Measurements from ENCODE around the gene SCFD2.
"Not testable (repeated sequence)": the region's sequence is repeated elsewhere in the genome, so short reads cannot be mapped to it uniquely, and the experiment has no call there.

SCFD2 gene

DNA sequence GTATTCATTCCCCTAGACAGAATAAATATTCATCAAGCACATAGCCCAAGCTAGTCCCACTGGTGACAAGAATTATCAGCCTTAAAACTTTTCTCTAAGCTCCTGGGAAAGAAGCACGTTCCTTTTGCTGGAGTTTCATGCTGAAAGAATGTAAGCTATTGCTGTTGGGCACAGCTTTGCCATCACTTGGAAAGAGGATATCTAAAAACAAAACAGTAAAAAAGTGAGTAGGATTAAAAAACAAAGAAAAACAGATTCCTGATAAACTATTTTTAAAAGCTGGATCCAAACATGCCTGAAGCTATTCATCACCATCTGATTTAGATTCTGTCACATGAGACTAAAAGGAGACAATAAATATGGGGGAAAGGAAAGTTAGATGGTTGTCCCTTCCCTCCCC is 176.8 kb downstream of the SCFD2 start:
- no peak for DNase-seq (ENCODE audit: low read depth)

DNA sequence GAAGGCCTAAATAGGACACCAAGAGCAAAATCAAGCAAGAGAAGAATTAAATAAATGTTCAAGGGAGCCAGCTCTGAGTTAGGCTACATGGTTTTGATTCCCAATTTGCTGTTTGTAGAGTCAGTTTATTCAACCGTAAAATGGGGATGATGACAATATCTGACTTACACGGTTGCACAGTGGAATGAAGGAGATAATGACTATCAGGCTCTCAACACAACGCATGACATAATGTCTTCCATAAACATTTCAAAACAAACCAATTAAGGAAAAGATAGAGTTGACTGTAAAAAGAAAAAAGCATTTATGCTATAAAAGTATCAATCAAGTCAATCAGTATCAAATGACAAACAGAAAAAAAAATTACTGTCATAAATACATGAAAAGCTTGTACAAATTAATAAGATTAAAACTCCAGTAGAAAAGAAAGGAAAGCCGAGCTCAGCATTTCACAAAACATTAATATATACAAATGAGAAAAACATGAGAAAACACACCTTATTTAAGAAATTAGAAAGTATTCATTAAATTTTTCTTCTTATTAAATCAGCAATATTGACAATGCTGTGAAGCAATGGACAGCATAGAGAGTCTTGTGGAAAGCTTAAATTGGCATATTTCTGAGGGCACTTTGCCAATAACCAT is 179.0 kb downstream of the SCFD2 start:
- DNase-seq (ENCODE audit: low read depth): no peak

DNA sequence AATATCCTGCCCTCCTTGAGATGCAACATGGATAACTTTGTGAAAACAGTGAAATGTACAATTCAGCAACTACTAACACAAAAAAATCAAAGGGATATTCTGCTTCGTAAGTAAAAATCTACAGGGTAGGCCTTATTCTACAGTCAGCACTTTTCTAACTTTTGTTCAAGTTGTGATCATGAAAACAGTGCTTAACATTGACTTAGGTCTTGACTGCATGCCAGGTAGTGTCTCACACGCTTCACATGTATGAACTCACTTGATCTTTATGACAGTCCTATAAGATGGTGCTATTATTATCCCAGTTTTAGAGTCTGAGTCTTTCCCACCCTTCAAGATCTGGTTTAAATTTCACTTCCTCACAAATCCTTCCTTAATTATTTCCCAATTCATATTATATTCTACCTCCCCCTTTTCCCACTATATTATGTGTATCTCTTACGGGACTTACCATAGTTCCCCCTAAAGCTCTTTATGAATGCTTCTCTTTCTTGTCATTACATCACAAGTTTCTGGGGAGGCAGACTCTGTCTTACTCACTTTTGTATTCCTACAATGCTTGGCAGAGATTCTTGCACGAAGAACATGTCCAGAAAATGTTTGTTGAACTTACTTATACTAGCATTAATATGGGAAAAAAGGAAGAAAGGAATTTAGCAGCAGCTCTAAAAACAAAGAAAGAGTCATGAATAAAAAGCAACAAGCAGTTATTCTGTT is 179.8 kb downstream of the SCFD2 start:
- no peak for DNase-seq (ENCODE audit: low read depth)

DNA sequence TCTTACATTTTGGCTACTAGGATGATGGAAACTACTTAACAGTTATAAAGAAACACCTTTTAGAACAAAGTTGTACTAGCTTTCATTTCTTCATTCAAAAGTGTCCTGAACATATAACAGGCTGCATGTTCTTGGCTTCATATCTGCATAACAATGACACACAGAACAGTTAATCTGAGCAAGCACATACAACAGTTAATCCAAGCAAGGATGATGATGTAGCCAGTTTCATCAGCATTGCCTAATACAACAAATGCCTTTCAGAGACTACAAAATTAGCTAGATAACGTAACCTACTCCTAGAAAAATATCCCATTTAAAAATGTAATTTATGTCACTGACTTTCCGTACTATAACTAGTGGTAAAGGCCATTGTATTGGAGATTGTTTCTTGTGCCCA is 182.1 kb downstream of the SCFD2 start:
- DNase-seq (ENCODE audit: low read depth): no peak

DNA sequence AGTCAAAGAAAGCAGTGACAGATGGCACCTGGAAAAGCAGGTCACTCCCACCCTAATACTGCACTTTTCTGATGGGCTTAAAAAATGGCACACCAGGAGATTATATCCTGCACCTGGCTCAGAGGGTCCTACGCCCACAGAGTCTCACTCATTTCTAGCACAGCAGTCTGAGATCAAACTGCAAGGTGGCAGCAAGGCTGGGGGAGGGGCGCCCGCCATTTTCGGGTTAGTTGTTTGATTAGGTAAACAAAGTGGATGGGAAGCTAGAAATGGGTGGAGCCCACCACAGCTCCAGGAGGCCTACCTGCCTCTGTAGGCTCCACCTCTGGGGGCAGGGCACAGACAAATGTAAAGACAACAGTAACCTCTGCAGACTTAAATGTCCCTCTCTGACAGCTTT is 188.1 kb downstream of the SCFD2 start:
- not testable (repeated sequence) for DNase-seq (ENCODE audit: low read depth)

DNA sequence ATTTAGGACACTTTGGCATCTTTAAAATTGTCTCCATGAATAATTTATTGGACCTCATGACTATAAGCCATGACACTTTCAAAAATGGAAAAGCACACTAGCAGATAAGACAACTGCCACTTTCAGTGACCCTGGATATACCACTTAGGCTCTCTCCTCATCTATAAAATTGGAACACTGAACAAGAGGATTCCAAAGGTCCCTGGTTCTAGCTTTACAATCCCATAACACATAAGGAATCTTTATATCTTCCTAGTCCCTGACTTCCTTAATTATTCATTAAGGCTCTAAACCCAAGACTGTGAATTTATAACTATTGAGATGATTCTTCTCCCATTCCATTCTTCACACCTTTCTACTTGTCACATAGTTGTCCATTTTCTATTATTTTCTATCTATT is 190.2 kb downstream of the SCFD2 start:
- no peak for DNase-seq (ENCODE audit: low read depth)

DNA sequence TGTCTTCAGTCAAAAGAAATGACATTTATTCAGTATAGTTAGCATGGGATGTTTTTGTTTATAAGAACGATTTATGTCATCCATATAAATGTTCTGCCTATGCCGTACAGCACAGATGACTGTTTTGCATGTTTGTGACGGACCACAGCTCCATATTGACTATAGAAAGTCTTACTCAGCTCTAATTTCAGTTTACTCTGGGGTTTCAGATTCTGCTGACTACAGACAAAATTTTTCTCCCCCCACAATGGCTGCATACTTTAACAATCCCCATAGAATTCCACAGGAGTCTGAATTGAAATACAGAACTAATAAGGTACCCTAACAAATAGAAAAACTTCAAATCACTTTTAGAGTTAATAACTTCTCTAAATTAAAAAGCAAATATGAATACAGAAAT is 191.0 kb downstream of the SCFD2 start:
- no peak for DNase-seq (ENCODE audit: low read depth)

DNA sequence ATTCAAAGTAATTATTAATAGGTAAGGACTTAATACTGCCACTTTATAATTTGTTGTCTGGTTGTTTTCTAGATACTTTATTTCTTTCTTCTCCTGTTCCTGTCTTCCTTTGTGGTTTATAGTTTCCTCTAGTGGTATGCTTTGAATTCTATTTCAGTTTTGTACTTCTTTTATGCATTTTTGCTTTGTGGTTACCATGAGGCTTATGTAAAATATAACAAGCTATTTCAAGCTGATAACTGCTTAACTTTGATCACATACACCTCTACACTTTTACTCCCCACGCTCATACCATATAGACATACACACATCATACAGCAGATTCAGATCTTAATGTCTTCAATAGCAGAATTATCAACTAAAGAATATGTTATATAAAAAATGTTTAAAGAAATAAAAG is 192.3 kb downstream of the SCFD2 start:
- DNase-seq (ENCODE audit: low read depth): no peak

DNA sequence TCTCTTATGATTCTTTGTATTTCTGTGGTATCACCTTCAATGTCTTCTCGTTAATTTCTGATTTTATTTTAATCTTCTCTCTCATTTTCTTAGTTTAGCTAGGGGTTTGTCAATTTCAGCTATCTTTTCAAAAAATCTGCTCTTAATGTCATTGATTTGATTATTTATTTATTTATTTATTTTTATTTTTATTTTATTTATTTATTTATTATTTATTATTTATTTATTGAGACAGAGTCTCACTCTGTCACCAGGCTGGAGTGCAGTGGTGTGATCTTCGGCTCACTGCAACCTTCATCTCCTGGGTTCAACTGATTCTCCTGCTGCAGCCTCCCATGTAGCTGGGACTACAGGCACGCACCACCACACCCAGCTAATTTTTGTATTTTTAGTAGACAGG is 194.1 kb downstream of the SCFD2 start:
- no peak for DNase-seq (ENCODE audit: low read depth)

DNA sequence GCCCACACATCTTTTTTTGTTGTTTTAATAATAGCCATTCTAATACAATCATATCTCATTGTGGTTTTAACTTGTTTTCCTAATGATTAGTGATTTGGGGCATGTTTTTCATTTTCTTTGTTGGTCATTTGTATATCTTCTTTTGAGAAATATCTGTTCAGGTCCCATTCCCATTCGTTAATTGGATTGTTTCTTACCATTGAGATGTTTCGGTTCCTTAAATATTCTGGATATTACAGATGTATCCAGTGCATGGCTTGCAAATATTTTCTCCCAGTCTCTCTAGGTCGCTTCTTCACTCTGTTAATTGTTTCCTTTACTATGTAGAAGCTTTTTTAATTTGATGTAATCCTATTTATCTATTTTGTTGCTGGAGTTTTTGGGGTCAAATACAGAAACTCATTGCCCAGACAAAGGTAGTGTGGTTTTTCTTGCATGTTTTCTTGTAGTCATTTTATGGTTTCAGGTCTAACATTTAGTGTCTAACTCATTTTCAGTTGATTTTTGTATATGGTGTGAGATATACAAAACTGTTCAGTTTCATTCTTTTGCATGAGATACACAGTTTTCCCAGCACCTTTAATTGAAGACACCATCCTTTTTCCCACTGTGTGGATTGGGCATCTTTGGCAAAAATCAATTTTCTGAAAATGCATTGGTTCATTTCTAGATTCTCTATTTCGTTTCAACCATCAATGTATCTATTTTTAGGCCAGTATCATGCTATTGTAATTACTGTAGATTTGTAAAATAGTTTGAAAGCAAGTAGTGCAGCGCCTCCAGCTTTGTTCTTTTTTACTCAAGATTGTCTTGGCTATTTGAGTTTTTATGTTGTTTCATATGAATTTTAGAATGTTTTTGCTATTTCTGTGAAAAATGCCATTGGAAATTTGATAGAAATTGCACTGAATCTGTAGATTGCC is 195.9 kb downstream of the SCFD2 start:
- DNase-seq (ENCODE audit: low read depth): no peak

DNA sequence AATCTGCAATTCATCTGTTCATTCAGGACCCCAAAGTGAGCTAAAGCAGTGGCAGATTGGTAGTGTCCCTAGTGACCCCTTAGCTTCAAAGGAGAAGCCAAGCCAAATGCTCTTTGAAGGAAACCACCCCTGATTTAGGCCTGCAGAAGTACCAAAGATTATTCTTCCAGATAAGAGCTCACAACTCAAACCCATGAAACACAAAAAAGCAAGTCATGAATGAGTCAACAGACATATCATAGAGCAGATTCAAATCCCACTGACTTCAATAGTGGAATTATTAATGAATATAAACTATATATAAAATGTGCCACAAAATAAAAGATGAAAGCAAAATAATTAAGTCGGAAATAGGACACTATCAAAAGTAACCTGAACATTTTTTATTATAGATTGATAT is 197.6 kb downstream of the SCFD2 start:
- no peak for DNase-seq (ENCODE audit: low read depth)

DNA sequence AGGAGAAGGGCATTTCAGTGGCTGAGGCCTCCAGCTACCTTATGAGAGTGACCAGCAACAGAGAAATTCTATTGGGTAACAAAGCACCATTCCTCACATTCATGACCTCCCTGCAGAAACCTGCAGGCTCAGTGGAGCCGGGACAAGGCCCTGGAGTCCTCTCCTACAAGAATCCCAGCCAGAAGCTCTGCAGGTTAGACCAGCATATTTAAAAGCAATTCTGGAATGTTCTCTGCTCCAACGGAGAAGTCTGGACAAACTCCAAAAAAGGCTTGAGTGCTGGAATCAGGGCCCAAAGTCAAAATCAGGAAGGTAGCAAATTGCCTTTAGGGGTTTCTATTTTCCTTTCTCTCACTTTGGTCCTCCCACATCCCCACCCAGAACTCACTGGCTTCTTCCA is 202.9 kb downstream of the SCFD2 start:
- DNase-seq (ENCODE audit: low read depth): no peak

DNA sequence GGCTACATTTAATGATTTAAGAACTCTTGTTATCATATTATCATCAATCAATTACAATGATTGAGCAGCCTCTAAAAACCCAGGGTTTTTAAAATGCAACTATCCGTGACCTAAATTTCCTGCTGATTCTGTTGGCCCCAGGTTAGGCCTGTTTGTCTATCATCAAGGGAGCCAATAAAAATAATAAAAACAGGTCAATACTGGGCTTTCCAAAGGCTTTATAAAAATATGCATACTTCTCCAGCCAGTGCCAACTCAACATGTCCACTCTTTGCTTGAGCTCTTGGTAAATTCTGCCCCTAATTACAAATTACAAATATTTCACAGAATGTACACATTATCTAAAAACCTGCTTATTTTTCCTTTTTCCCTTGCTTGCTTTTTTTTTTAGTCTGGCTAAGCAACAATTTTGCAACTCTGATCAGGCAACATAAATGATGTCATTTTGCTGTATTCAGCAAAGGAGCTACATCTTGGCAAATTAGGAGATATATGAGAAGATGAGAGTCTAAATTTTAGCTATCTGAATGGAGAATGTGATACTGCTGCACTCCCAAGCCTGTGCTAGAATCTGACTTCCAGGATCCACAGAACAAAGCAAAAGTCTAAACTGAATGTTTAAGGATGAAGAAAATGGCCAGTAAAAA is 204.0 kb downstream of the SCFD2 start:
- no peak for DNase-seq (ENCODE audit: low read depth)

DNA sequence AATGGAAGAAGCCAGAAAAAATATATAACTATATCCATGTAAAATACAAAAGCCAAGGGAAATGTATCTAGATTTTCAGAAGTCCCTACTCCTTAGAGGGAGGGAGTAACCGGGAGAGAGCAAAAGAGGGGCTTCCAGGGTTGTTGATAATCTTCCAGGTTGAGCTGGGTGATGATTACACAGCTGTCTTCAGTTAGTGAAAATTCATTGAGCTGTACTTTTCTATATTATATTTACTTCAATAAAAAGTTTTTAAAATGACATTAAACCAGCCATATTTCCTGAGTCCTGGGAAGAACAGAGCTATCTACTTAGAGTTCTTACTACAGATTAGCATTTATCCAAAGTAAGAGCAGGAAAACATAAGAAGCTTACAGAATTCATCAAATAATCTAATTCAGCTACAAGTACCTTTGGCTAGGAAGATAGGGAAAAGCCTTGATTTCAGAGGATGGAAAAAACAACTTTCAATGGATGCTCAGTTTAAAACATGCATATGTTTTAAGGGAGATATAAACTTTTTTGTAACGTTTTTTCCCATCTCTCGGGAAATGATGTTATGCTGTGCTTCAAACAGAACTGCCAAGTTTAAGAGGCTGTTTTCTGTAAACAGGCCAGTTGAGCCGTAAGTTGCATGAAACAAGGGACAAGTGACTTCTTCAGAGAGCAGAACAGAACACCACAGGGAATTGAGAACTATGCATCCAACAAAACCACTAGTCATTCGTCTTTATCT is 204.6 kb downstream of the SCFD2 start:
- DNase-seq (ENCODE audit: low read depth): no peak

DNA sequence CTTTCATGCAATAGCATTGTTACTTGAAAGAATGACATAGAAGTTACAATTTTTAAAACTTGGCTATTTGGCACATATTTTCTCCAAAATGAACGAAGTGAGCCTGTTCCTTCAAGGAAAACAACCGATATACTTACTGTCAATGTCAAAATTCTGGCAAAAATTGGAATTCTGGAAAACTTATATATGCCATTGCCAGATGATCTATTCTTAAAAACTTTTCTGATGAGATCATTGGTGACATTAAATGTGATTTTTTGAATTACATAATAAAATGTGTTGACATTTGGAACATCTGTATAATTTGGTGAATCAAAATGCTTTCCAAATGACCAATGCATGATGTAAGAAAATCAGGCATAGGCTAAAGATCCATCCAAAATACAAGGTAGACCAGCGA is 209.0 kb downstream of the SCFD2 start:
- DNase-seq (ENCODE audit: low read depth): no peak

DNA sequence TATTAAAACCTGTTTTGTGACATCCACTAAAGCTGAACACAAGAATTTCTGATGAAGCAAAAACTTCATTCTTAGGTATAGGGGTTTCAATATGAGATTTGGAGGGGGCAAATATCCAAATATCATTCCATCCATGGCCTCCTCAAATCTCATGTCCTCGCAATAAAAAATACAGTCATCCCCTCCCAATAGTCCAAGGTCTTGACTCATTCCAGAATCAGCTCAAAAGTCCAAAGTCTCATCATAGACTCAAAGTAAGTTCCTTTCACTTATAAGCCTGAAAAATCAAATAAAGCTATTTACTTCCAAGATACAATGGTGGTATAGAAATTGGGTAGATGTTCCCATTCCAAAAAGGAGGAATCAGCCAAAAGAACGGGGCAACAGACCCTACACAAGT is 213.4 kb downstream of the SCFD2 start:
- DNase-seq (ENCODE audit: low read depth): no peak

DNA sequence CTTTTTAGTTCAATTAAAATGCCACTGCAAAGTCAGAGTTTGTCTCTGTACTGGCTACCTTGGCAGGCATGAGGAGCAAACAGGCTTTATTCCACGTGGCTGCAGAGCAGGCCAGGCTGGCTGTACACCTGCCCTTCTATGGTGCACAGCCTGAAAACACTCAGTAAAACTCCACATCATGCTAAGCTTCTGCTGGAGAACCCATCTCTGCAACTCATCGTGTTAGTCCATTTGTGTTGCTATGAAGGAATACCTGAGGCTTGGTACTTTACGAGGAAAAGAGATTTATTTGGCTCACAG is 214.4 kb downstream of the SCFD2 start:
- no peak for DNase-seq (ENCODE audit: low read depth)

DNA sequence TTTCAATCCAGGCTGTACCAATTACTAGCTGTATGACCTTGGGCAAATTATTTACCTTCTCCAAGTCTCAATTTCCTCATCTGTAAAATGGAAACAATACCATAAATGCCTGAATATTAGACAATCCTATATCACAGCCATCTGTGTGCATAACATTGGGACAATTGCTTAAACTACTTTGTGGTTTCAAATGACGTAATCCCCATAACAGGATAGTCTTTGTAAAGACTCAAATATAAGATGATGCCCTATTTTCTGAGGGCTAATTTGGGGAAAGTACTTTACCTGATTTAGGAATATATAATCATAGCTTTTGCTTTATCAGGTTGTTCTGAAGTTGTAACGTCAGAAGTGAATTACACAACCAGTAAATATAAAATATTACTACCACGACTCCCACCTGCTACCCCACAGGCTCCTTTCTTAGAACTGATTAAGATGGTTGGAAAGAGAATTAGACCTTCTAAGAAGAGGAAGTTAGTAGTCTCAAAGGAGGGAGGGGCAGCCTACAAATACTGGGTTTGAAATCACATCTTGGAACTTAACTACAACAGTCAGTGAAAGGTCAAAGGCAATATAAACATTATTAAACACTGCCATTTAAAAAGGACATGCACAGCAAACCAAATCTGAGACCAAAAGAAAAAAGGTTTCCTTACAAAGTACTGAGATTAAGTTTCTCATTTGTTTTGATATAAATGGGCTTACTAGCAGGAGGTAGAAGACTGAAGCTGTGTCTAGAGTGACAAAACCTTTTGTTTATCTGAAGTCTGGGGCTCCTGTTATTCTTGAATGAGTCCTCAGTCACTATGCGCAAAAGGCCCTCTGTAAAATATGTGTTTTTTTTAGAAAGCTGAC is 215.0 kb downstream of the SCFD2 start:
- no peak for DNase-seq (ENCODE audit: low read depth)

DNA sequence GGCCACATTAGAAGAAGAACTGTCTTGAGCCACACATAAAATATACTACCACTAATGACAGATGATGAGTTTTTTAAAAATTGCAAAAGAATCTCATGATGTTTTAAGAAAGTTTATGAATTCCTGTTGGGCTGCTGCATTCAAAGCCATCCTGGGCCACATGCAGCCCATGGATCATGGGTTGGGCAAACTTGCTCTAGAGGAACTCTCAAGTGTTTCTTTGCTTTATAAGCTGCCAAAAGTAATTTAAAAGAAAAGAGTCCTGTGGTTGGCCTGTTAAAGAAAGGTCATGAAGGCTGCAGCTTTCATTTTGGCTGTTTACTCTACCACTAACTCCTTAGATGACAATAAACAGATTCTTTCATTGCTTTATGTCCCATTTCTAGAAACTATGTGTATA is 218.2 kb downstream of the SCFD2 start:
- DNase-seq (ENCODE audit: low read depth): no peak

DNA sequence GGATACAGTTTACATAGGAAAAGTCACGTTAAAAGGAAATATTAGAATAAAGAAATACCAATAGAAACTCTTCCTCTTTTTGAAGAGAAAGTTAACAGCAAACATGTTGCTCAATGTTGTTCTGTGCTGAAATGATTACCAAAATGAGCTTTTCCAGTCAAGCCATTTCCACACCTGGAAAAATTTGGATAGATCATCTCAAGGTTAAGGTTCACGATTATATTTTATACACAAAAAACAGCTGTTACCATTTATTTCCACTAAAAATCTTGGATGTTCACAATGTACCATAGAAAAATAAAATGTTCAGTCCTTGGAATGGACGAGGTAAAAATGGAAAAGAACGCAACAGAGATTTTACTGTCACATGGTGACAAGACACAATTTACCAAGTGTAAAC is 218.7 kb downstream of the SCFD2 start:
- no peak for DNase-seq (ENCODE audit: low read depth)

DNA sequence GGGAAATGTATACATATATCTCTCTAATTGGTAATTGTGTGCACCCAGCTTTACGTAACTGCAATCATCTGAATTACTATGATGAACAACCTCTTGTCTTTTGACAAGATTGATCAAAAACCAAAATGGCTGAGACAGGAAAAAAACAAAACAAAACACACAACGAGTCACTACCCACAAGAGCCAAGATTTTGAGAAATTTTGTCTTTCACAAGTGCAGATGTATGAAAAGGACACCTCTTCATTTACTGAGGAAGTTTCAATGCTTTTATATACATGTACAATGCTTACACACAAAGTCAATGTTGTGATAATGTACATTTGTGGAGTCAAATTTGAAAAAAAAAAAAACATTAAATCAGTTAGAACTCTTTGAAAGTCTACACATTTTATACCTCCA is 224.6 kb downstream of the SCFD2 start:
- DNase-seq (ENCODE audit: low read depth): no peak
